Forelimb muscle (tissue), 1 donor: Measurements from ENCODE around the gene MIB2. TPM values are rescaled to one million over a fixed set of nuclear protein-coding genes. Genes with fewer than 3 reads are reported as not detected.

Experiments
- DNase-seq: peaks from one replicate; pipeline ENCODE4 v3.0.0-alpha.2; 2013; ENCODE audit warnings: low read depth
- polyA plus RNA-seq: library from polyadenylated mRNA; unstranded; fragments of 120-200 nt; gene quantifications from one replicate; pipeline ENCODE4 v1.2.1, GENCODE V29; 2013; ENCODE audit not compliant: insufficient read length

Gene MIB2
- polyA plus RNA-seq, 1 donor: 78.7 TPM

DNA sequence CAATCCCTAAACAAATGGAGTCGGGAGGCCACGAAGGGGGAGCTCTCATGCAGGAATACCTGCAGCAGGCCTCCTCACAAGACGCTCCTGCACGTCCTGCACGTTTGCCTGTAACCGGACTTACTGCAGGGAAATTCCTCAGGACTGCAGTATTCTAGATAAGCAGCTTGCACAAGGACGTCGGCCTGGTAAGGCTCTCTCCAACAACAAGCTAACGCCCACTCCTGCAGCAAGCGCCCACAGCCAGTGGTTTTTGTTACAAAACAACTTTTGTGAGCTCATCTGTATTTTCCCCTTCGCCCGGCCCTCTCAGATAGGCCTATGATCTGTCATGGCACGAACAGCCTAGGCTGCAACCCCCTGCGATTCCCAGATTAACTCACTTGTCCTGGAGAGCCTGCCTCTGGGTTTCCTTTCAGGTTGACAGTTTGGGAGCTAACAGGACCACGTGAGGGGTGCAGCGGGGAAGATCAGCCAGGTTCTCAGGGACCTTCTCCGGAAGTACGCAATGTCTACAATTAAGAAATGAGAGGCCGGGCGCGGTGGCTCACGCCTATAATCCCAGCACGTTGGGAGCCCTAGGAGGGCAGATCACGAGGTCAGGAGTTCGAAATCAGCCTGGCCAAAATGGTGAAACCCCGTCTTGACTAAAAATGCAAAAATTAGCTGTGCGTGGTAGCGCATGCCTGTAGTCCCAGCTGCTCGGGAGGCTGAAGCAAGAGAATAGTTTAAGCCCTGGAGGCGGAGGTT is 921 bp upstream of the MIB2 start:
- DNase-seq: no peak

GRCh38 chr1:1614954-1615255 is 395 bp upstream of the MIB2 start:
- DNase-seq: no peak

- DNase-seq: no peak
Measured at GRCh38 chr1:1616045-1616790, 918 bp downstream of the MIB2 start.

DNA sequence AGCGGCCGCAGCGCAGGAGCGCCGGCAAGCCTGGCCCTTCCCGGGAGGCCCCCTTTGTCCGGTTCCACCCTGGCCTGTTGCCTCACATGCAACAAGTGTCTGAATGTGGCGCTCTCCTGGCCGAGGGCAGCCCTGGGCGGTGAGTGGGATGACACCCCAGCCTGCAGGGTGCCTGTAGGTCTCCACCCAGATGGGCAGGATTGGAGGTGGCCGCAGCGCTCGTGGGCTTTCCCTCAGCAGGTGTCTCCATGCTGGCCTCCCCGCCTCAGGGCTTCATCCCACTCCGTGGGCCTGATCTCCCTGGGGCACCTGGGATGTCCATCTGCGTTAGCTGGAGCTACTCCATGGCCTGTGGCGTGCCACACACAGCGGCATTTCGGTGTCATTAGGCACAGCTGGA is 1.5 kb downstream of the MIB2 start:
- DNase-seq: no peak

GRCh38 chr1:1617516-1617915 is 2.2 kb downstream of the MIB2 start:
- DNase-seq: no peak

GRCh38 chr1:1617925-1618324 is 2.6 kb downstream of the MIB2 start:
- no peak for DNase-seq

GRCh38 chr1:1618396-1619068 is 3.2 kb downstream of the MIB2 start:
- no peak for DNase-seq

DNA sequence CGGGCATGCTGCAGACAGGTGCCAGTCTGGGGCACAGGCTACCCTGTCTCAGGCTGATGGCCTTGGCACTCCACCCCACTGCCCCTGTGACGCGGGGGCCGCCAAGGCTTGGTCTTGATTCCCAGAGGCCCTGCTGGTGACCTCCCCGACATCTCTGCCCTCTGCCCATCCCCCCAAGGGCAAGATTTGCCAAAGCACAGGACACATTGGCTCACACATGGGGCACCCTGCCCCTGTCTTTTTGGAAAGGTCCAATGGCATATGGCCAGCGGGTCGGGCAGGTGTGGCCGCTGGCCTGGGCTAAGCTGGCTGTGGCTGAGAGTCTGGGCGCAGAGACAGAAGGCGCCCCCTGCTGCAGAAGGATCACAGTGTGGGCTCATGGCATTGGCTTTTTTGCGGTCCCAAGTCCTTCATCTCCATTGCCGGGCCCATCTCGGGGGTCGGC is 4.6 kb downstream of the MIB2 start:
- DNase-seq: no peak

DNA sequence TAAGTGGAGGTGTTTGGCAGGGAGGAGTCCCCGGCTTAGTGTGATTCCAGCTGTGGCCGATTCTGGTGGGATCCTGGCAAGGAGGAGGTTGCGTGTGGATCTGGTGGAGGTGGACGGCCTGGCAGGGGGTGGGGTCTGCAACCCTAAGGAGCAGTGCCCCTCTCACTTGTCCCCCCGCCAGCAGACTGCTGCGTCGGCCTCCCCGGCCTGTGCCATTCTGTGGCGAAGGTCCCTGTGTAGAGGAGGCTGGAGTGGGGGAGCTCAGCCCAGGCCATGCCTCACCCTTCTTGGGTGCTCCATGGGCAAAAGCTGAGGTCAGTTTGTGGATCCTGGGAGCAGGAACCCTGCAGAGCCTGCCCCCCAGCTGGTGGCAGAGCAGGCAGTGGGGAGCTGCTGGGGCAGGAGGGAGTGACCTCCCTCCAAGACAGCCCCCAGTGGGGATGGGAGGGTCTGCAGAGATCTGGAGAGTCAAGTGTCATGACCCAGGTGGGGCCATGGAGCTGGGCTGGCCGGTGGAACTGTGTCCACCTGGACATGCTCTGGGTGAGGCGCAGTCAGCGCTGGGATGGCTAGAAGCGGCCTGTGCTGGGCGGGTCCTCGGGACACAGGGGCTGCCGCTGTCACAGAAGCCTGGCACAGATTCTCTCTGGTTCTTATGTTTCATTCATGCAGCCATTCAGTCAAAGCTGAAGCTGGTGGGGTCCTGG is 5.3 kb downstream of the MIB2 start:
- DNase-seq: no peak

GRCh38 chr1:1621173-1622009 is 6.1 kb downstream of the MIB2 start:
- no peak for DNase-seq

GRCh38 chr1:1622010-1622787 is 6.9 kb downstream of the MIB2 start:
- no peak for DNase-seq

- DNase-seq: no peak
Measured at GRCh38 chr1:1622788-1623094, 7.4 kb downstream of the MIB2 start.

GRCh38 chr1:1623181-1623630 is 7.9 kb downstream of the MIB2 start:
- no peak for DNase-seq

DNA sequence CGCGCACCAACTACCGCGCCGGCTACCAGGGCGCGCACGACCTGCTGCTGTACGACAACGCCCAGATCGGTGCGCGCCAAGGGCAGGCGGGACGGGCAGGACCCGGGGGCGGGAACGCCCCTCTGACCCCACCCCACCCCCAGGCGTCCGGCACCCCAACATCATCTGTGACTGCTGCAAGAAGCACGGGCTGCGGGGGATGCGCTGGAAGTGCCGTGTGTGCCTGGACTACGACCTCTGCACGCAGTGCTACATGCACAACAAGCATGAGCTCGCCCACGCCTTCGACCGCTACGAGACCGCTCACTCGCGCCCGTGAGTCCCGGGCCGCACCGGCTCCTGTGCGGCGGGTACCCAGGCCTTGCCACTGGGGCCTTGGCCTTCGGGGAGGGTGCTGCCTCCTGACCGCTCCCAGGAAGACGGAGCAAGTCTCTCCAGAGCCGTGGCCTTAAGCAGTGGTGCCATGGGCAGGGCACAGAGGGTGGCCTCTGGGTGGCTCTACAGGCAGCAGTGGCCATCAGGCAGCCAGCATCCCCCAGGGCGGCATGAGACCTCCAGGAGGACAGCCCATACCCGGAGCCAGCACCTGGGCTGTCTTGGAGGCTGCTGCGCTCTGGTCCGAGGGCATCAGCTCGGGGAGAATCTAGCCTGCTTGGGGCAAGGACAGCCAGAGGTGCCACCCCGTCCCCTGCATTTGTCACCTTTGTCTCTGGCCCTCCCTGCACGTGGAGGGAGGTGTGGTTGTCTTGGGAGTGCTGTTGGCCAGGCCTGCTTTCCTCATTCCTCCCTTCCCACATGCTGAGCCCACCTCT is 8.5 kb downstream of the MIB2 start:
- DNase-seq: no peak

DNA sequence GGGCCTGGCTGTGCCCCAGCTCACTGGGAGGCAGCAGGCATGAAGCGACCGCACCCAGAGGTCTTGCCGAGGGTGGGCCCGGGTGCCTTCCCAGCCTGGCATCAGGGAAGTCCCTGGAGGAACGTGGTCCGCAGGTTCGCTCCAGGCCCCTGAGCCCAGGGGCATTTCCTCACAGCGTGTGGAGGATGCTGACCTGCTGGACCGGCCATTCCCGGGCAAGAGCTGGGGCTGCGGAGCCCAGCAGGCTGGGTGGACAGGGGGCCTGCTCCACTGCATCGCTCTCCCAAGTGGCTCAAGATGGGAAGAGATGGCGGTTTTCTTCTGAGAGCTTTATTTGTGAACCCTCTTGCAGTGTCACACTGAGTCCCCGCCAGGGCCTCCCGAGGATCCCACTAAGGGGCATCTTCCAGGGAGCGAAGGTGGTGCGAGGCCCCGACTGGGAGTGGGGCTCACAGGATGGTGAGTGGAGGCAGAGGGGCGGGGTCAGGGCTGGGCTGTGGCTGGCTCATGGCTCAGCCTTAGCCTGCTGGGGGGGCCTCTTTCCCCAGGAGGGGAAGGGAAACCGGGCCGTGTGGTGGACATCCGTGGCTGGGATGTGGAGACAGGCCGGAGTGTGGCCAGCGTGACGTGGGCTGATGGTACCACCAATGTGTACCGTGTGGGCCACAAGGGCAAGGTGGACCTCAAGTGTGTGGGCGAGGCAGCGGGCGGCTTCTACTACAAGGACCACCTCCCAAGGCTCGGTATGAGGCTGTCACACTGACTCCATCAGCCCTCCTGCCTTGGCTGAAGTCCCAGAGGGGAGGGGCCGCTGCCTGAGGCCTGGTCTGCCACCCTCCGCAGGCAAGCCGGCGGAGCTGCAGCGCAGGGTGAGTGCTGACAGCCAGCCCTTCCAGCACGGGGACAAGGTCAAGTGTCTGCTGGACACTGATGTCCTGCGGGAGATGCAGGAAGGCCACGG is 9.4 kb downstream of the MIB2 start:
- no peak for DNase-seq

- no peak for DNase-seq
Measured at GRCh38 chr1:1625404-1625775, 10.1 kb downstream of the MIB2 start.

DNA sequence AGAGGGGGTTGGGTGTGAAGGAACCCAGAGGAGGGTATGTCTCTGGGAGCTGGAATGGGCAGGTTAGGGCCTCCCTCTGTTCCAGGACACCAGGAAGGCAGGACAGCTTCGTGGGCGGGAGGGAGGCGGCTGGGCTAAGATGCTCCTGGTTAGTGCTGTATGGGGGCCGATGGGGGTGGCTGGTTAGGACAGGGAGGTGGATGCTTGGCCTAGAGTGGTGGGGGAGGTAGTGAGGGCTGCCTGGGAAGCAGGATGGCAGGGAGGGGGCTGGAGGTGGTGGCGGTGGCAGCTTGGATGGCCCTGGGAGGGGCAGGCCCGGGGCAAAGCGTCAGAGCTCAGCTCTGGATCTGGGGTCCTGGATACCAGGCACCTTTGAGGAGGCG is 10.5 kb downstream of the MIB2 start:
- DNase-seq: no peak
